K562 (cell line): ENCODE results near the gene DYNLT4. TPM values are rescaled to one million over a fixed set of nuclear protein-coding genes. Genes with fewer than 3 reads are reported as not detected.

ENCODE experiments used
- EWSR1 ChIP-seq: fragments of 450-650 bp; IDR thresholded peaks from 2 replicates; pipeline ENCODE4 v1.6.1; 2018; ENCODE audit warnings: borderline replicate concordance, mild to moderate bottlenecking, low read depth, moderate library complexity; ENCODE audit not compliant: partially characterized antibody
- FOXJ2 ChIP-seq: fragments of 200-800 bp; sonication (Bioruptor generic); IDR thresholded peaks from 2 replicates; pipeline ENCODE4 v1.6.1; 2016; ENCODE audit warnings: missing genetic modification characterization, missing compliant biosample characterization
- FOXK1 ChIP-seq: sonication (generic); formaldehyde crosslinking; IDR thresholded peaks from 2 replicates; pipeline ENCODE4 v1.8.0; 2022; ENCODE audit warnings: missing genetic modification reagents, mild to moderate bottlenecking, borderline replicate concordance
- NFE2 ChIP-seq: IDR thresholded peaks from 2 replicates; pipeline ENCODE4 v1.6.1; 2014; ENCODE audit warnings: antibody characterized with exemption, low read depth
- RFX1 ChIP-seq: fragments of 450-650 bp; IDR thresholded peaks from 2 replicates; pipeline ENCODE4 v1.6.1; 2016; ENCODE audit warnings: mild to moderate bottlenecking, moderate library complexity
- RFX7 ChIP-seq: fragments of 250-450 bp; sonication (Bioruptor Pico); IDR thresholded peaks from 2 replicates; pipeline ENCODE4 v1.5.1; 2021; ENCODE audit warnings: mild to moderate bottlenecking
- SAFB2 ChIP-seq: fragments of 200-400 bp; formaldehyde crosslinking; IDR thresholded peaks from 2 replicates; pipeline ENCODE4 v1.6.1; 2018; ENCODE audit warnings: borderline replicate concordance, low read length, low read depth, moderate library complexity; ENCODE audit not compliant: severe bottlenecking
- TCF3 ChIP-seq: sonication (generic); formaldehyde crosslinking; IDR thresholded peaks from 2 replicates; pipeline ENCODE4 v1.4.0; 2020; ENCODE audit warnings: mild to moderate bottlenecking, missing genetic modification reagents
- ZNF324 ChIP-seq: fragments of 250-450 bp; sonication (Bioruptor Pico); IDR thresholded peaks from 2 replicates; pipeline ENCODE4 v1.4.0; 2020; ENCODE audit warnings: mild to moderate bottlenecking
- ZNF408 ChIP-seq: fragments of 250-450 bp; sonication (Bioruptor Pico); IDR thresholded peaks from 2 replicates; pipeline ENCODE4 v1.4.0; 2020; ENCODE audit warnings: low read depth, mild to moderate bottlenecking, moderate library complexity
- ZNF699 ChIP-seq: fragments of 250-450 bp; sonication (Bioruptor Pico); IDR thresholded peaks from 2 replicates; pipeline ENCODE4 v1.8.0; 2021; ENCODE audit warnings: mild to moderate bottlenecking, moderate library complexity; ENCODE audit not compliant: insufficient replicate concordance
- polyA plus RNA-seq, 8 experiments: library from polyadenylated mRNA; depleted of rRNA in 4 of 8; stranded (reverse) in 5 of 8; unstranded in 3 of 8; fragments of >200 nt; fragmentation: Nextera tagmentation in 2 of 8; fragmentation: Illumina TruSeq in 1 of 8; extraction: Ambion mirVana in 2 of 8; extraction: Trizol in 1 of 8; gene quantifications; 2 replicates each; pipeline versions ENCODE4 v1.2.1 to v1.2.3, GENCODE V29; 2011 to 2014; ENCODE audit warnings: inconsistent platforms in 1 of 8, missing spikeins in 1 of 8
- total RNA-seq, 7 experiments: library from RNA; depleted of rRNA in 6 of 7; stranded (reverse); fragments of >200 nt in 6 of 7; fragmentation: Illumina TruSeq in 2 of 7; extraction: Trizol in 2 of 7; gene quantifications; 2 replicates each; pipeline versions ENCODE4 v1.2.1 to v1.2.3, GENCODE V29; 2011 to 2021; ENCODE audit warnings: low replicate concordance in 1 of 7
- TF ChIP-seq, protein P1 (sequence below): fragments of 250-450 bp; sonication (Bioruptor Pico); IDR thresholded peaks from 2 replicates; pipeline ENCODE4 v1.4.0; 2020; ENCODE audit warnings: mild to moderate bottlenecking, moderate library complexity, borderline replicate concordance
- TF ChIP-seq, protein P2 (sequence below): sonication (generic); formaldehyde crosslinking; IDR thresholded peaks from 2 replicates; pipeline ENCODE4 v1.8.0; 2023; ENCODE audit warnings: mild to moderate bottlenecking, missing genetic modification reagents
- TF ChIP-seq, protein P3 (sequence below), 2 experiments: fragments of 450-650 bp; IDR thresholded peaks; 2 replicates each; pipeline ENCODE4 v1.6.1; 2016; ENCODE audit warnings: mild to moderate bottlenecking in 2 of 2, borderline replicate concordance in 1 of 2, low read depth in 1 of 2, moderate library complexity in 1 of 2

Gene DYNLT4
- total and polyA plus RNA-seq, 9 of the 15 experiments (the other 6 are each of a cell fraction or from before 2014, with no cell fraction given), result 0.29 to 0.73 TPM; not detected in 7

DNA sequence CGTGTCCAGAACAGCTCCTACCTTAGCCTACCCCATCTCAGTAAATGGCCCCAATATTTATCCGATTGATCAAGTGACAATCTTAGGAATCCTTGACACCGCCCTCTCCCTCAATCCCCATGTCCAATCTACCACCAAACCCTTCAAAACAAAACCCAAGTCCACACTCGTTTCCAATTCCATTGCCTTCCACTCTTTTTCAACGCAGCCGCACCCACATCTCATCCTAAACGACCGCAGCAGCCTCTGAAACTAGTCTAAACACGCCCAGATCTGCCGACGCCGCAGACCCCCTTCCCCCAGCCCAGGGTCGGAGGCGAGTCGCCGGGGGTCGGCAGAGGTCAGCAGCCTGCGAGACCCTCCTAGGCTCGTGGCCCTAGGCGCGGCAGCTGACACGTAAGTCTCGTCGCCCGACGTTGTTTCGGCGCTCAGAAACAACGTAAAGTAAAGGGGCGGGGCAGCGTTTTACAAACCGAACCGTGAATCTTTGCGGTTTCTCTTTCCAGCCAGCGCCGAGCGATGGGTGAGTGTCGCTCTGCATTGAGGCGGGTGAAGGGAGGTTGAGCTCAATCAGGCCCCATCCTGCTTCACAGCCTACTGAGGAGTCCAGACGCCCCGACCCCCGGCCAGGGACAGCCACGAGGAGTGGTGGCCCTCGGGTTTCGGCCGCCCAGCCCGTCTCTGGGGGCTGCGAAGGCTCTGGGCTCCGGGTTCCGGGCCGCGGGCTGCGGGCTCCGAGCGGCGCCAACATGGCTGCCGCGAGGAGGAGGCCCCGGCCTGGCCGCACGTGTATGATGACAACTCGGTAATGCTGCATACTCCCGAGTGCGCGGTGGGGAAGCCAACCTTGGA is 31.8 kb downstream of the DYNLT4 start, which contains the start of gene RPS8 (continued):
- TF ChIP-seq, protein P1, sequence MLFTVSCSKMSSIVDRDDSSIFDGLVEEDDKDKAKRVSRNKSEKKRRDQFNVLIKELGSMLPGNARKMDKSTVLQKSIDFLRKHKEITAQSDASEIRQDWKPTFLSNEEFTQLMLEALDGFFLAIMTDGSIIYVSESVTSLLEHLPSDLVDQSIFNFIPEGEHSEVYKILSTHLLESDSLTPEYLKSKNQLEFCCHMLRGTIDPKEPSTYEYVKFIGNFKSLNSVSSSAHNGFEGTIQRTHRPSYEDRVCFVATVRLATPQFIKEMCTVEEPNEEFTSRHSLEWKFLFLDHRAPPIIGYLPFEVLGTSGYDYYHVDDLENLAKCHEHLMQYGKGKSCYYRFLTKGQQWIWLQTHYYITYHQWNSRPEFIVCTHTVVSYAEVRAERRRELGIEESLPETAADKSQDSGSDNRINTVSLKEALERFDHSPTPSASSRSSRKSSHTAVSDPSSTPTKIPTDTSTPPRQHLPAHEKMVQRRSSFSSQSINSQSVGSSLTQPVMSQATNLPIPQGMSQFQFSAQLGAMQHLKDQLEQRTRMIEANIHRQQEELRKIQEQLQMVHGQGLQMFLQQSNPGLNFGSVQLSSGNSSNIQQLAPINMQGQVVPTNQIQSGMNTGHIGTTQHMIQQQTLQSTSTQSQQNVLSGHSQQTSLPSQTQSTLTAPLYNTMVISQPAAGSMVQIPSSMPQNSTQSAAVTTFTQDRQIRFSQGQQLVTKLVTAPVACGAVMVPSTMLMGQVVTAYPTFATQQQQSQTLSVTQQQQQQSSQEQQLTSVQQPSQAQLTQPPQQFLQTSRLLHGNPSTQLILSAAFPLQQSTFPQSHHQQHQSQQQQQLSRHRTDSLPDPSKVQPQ (CRISPR knock-in tag), result no peak
- TF ChIP-seq NFE2 (no peak), ZNF408 (no peak), TCF3 (CRISPR knock-in tag) (no peak; the same call in 1 of the 2 replicates), RFX7 (CRISPR knock-in tag) (peak; percentile 3; the same call in 1 of the 2 replicates), EWSR1 (no peak), FOXJ2 (peak; percentile 78; the same call in 1 of the 2 replicates), RFX1 (no peak), FOXK1 (CRISPR knock-in tag) (peak; percentile 96), ZNF324 (0 out of 2 replicates have a peak, but pooled peaks have one; percentile 4), SAFB2 (no peak), ZNF699 (CRISPR knock-in tag) (no peak)
- TF ChIP-seq, protein P2, sequence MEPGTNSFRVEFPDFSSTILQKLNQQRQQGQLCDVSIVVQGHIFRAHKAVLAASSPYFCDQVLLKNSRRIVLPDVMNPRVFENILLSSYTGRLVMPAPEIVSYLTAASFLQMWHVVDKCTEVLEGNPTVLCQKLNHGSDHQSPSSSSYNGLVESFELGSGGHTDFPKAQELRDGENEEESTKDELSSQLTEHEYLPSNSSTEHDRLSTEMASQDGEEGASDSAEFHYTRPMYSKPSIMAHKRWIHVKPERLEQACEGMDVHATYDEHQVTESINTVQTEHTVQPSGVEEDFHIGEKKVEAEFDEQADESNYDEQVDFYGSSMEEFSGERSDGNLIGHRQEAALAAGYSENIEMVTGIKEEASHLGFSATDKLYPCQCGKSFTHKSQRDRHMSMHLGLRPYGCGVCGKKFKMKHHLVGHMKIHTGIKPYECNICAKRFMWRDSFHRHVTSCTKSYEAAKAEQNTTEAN (CRISPR knock-in tag), result peak; percentile 93
- TF ChIP-seq, protein P3, sequence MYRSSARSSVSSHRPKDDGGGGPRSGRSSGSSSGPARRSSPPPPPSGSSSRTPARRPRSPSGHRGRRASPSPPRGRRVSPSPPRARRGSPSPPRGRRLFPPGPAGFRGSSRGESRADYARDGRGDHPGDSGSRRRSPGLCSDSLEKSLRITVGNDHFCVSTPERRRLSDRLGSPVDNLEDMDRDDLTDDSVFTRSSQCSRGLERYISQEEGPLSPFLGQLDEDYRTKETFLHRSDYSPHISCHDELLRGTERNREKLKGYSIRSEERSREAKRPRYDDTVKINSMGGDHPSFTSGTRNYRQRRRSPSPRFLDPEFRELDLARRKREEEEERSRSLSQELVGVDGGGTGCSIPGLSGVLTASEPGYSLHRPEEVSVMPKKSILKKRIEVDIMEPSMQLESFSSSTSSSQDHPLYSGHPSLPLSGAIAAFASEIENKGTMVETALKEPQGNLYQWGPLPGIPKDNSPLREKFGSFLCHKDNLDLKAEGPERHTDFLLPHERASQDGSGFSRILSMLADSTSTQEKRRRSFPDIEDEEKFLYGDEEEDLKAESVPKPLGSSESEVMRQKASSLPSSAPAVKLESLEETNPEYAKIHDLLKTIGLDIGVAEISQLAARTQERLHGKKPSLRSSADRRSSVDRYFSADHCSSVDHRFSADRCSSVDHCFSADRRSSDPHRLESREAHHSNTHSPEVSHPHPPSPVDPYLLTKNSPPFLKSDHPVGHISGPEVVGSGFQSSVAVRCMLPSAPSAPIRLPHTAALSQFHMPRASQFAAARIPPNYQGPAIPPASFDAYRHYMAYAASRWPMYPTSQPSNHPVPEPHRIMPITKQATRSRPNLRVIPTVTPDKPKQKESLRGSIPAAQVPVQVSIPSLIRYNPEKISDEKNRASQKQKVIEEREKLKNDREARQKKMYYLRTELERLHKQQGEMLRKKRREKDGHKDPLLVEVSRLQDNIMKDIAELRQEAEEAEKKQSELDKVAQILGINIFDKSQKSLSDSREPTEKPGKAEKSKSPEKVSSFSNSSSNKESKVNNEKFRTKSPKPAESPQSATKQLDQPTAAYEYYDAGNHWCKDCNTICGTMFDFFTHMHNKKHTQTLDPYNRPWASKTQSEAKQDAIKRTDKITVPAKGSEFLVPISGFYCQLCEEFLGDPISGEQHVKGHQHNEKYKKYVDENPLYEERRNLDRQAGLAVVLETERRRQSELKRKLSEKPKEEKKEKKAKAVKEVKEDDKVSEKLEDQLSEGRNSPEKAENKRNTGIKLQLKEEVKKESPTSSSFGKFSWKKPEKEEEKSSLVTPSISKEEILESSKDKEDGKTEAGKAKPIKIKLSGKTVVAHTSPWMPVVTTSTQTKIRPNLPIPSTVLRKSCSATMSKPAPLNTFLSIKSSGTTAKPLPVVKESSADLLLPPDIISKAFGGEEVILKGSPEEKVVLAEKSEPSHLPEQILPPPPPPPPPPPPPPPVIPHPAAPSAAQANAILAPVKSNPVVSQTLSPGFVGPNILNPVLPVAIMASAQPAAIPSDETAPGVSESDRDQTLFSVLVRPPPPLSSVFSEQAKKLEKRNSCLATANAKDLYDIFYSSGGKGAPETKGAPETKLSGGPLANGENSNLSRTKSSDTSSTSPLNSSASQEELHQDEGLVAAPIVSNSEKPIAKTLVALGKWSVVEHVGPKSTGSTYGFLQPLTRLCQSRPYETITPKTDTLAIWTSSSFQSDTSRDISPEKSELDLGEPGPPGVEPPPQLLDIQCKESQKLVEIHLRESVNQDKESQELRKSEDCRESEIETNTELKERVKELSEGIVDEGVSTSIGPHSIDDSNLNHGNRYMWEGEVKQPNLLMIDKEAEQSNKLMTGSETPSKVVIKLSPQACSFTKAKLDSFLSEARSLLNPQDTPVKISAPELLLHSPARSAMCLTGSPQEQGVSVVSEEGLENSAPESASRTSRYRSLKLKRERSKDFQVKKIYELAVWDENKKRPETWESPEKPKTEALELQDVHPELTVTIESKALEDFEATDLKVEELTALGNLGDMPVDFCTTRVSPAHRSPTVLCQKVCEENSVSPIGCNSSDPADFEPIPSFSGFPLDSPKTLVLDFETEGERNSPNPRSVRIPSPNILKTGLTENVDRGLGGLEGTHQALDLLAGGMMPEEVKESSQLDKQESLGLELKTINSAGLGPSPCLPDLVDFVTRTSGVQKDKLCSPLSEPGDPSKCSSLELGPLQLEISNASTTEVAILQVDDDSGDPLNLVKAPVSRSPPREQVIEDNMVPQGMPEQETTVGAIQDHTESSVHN (IDR thresholded peaks at IDR 0.05; ENCODE audit: borderline replicate concordance in 1 of 2, low read depth in 1 of 2), result peak in 1 of 2 experiments; percentile 82; a peak in 1 of 4 replicates
